Neural progenitor cell (in vitro differentiated cells): Measurements from ENCODE around the gene ANKRD11.

Experiments
- EZH2 ChIP-seq: fragments of 200-600 bp; sonication (generic); IDR thresholded peaks from 2 replicates; pipeline ENCODE4 v1.6.1; 2017; ENCODE audit warnings: antibody characterized with exemption, mild to moderate bottlenecking, moderate library complexity
- EZH2phosphoT487 ChIP-seq: fragments of 200-600 bp; sonication (generic); IDR thresholded peaks from 2 replicates; pipeline ENCODE4 v1.6.1; 2017; ENCODE audit warnings: antibody characterized with exemption
- TF ChIP-seq, protein P1 (sequence below): fragments of 200-600 bp; sonication (generic); IDR thresholded peaks from 2 replicates; pipeline ENCODE4 v1.5.1; 2017; ENCODE audit warnings: antibody characterized with exemption, mild to moderate bottlenecking

- TF ChIP-seq, protein P1, sequence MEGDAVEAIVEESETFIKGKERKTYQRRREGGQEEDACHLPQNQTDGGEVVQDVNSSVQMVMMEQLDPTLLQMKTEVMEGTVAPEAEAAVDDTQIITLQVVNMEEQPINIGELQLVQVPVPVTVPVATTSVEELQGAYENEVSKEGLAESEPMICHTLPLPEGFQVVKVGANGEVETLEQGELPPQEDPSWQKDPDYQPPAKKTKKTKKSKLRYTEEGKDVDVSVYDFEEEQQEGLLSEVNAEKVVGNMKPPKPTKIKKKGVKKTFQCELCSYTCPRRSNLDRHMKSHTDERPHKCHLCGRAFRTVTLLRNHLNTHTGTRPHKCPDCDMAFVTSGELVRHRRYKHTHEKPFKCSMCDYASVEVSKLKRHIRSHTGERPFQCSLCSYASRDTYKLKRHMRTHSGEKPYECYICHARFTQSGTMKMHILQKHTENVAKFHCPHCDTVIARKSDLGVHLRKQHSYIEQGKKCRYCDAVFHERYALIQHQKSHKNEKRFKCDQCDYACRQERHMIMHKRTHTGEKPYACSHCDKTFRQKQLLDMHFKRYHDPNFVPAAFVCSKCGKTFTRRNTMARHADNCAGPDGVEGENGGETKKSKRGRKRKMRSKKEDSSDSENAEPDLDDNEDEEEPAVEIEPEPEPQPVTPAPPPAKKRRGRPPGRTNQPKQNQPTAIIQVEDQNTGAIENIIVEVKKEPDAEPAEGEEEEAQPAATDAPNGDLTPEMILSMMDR, result no peak
- TF ChIP-seq EZH2phosphoT487 (no peak), EZH2 (no peak)
Observed at GRCh38 chr16:89448656-89449055, 41.7 kb downstream of the ANKRD11 start.
